HG03457 (cell line): ENCODE measurements around the gene C1QTNF8.

Experiments
- ATAC-seq: cut with Tn5 transposase; IDR thresholded peaks from one replicate; pipeline ENCODE4 v1.9.1; 2021; ENCODE audit warnings: moderate number of reproducible peaks; ENCODE audit not compliant: unreplicated experiment

The C1QTNF8 gene

GRCh38 chr16:1112506-1113184 is 16.6 kb upstream of the C1QTNF8 start:
- ATAC-seq, result no peak

GRCh38 chr16:1109648-1110047 is 13.6 kb upstream of the C1QTNF8 start:
- ATAC-seq, result no peak

GRCh38 chr16:1108299-1109252 is 12.5 kb upstream of the C1QTNF8 start:
- no peak for ATAC-seq

- no peak for ATAC-seq
These were observed 11.7 kb upstream of the C1QTNF8 start for GRCh38 chr16:1107731-1108130.

- no peak for ATAC-seq
These were observed 11.1 kb upstream of the C1QTNF8 start for GRCh38 chr16:1107141-1107540.

GRCh38 chr16:1106659-1107058 is 10.6 kb upstream of the C1QTNF8 start:
- no peak for ATAC-seq

- ATAC-seq, result no peak
These were observed 10.0 kb upstream of the C1QTNF8 start for GRCh38 chr16:1105888-1106620.

GRCh38 chr16:1103636-1103980 is 7.6 kb upstream of the C1QTNF8 start:
- no peak for ATAC-seq

- no peak for ATAC-seq
These were observed 7.0 kb upstream of the C1QTNF8 start for GRCh38 chr16:1102921-1103635.

GRCh38 chr16:1102333-1102700 is 6.3 kb upstream of the C1QTNF8 start:
- ATAC-seq, result no peak

- no peak for ATAC-seq
These were observed 5.7 kb upstream of the C1QTNF8 start for GRCh38 chr16:1101573-1102332.

GRCh38 chr16:1101133-1101532 is 5.1 kb upstream of the C1QTNF8 start:
- ATAC-seq, result no peak

GRCh38 chr16:1100084-1100800 is 4.2 kb upstream of the C1QTNF8 start:
- ATAC-seq, result no peak

- no peak for ATAC-seq
These were observed 3.4 kb upstream of the C1QTNF8 start for GRCh38 chr16:1099189-1100083.

GRCh38 chr16:1098266-1098991 is 2.4 kb upstream of the C1QTNF8 start:
- ATAC-seq, result no peak

GRCh38 chr16:1097800-1098199 is 1.8 kb upstream of the C1QTNF8 start:
- ATAC-seq, result no peak

- ATAC-seq, result no peak
These were observed 1.1 kb upstream of the C1QTNF8 start for GRCh38 chr16:1097156-1097555.
